ENCODE data around the gene ANKRD44. TPM values are rescaled to one million over a fixed set of nuclear protein-coding genes. Genes with fewer than 3 reads are reported as not detected.

Gene ANKRD44
- total and polyA plus RNA-seq, 2 experiments from 2014 or later = 2.9 to 4.9 TPM

- Histone ChIP-seq H3K27me3 (replicated peaks; ENCODE audit: insufficient read depth) (no peaks in the 10 kb centered on the region), H3F3A (ENCODE audit: insufficient read depth) (peaks cover 11% of the 10 kb centered on the region), H3K79me2 (ENCODE audit: insufficient read depth) (no peaks in the 10 kb centered on the region), H3K4me2 (ENCODE audit: unreplicated experiment) (no peak overlapping the region), H3K9me2 (ENCODE audit: insufficient read depth) (no peaks in the 10 kb centered on the region), H3K4me3 (no peak overlapping the region), H3K9me3 (ENCODE audit: low read depth) (no peaks in the 10 kb centered on the region), H4K20me1 (ENCODE audit: insufficient read depth) (no peaks in the 10 kb centered on the region), H2AFZ (no peak overlapping the region), H3K27ac (no peak overlapping the region), H3K9ac (no peak overlapping the region), H3K4me1 (ENCODE audit: insufficient read depth) (peaks cover 9% of the 10 kb centered on the region), H3K36me3 (ENCODE audit: low read depth) (no peaks in the 10 kb centered on the region)
- no peak for DNase-seq
- in situ Hi-C loops (cut with MboI) = no loop called here
- no peak for TF ChIP-seq EZH2 (IDR thresholded peaks at IDR 0.05; ENCODE audit: insufficient read depth, poor library complexity, severe bottlenecking)
- no peak for TF ChIP-seq EZH2phosphoT487 (IDR thresholded peaks at IDR 0.05; ENCODE audit: insufficient read depth, low read depth)
- WGBS, 2 experiments (ENCODE audit: low coverage in 1 of 2, low lambda C conversion rate in 2 of 2, missing lambda C conversion rate in 2 of 2) = 93 to 97% methylated on average over 4 of the region's 4 CpGs
These were observed 75.8 kb downstream of the ANKRD44 start for GRCh38 chr2:197234671-197235191.

- no peak overlapping the region for H3K4me2 ChIP-seq (ENCODE audit: unreplicated experiment)
- H2AFZ ChIP-seq = no peak overlapping the region
- no peaks in the 10 kb centered on the region for H3K9me2 ChIP-seq (ENCODE audit: insufficient read depth)
- H3K27me3 ChIP-seq (replicated peaks; ENCODE audit: insufficient read depth) = no peaks in the 10 kb centered on the region
- H3K36me3 ChIP-seq (ENCODE audit: low read depth) = no peaks in the 10 kb centered on the region
- TF ChIP-seq EZH2 (IDR thresholded peaks at IDR 0.05; ENCODE audit: insufficient read depth, poor library complexity, severe bottlenecking) = no peak
- TF ChIP-seq EZH2phosphoT487 (IDR thresholded peaks at IDR 0.05; ENCODE audit: insufficient read depth, low read depth) = no peak
- H3K4me3 ChIP-seq = no peak overlapping the region
- H3F3A ChIP-seq (ENCODE audit: insufficient read depth) = peaks cover 19% of the 10 kb centered on the region
- no peaks in the 10 kb centered on the region for H4K20me1 ChIP-seq (ENCODE audit: insufficient read depth)
- H3K9ac ChIP-seq = no peak overlapping the region
- no peak for DNase-seq
- peaks cover 12% of the 10 kb centered on the region for H3K4me1 ChIP-seq (ENCODE audit: insufficient read depth)
- in situ Hi-C loops (cut with MboI) = no loop called here
- H3K9me3 ChIP-seq (ENCODE audit: low read depth) = no peaks in the 10 kb centered on the region
- H3K79me2 ChIP-seq (ENCODE audit: insufficient read depth) = no peaks in the 10 kb centered on the region
- H3K27ac ChIP-seq = no peak overlapping the region
These were observed 77.1 kb downstream of the ANKRD44 start for GRCh38 chr2:197233473-197233872.

GRCh38 chr2:197232010-197232409 lies 78.6 kb downstream of the ANKRD44 start:
- in situ Hi-C loops (cut with MboI) = no loop called here
- H3K4me2 ChIP-seq (ENCODE audit: unreplicated experiment) = no peak overlapping the region
- no peak for TF ChIP-seq EZH2phosphoT487 (IDR thresholded peaks at IDR 0.05; ENCODE audit: insufficient read depth, low read depth)
- no peak for TF ChIP-seq EZH2 (IDR thresholded peaks at IDR 0.05; ENCODE audit: insufficient read depth, poor library complexity, severe bottlenecking)
- peaks cover 12% of the 10 kb centered on the region for H3K4me1 ChIP-seq (ENCODE audit: insufficient read depth)
- H3K27me3 ChIP-seq (replicated peaks; ENCODE audit: insufficient read depth) = no peaks in the 10 kb centered on the region
- H3F3A ChIP-seq (ENCODE audit: insufficient read depth) = peaks cover 19% of the 10 kb centered on the region
- H3K4me3 ChIP-seq = no peak overlapping the region
- WGBS, 2 experiments (ENCODE audit: low coverage in 1 of 2, low lambda C conversion rate in 2 of 2, missing lambda C conversion rate in 2 of 2) = 86 to 96% methylated on average over 2 of the region's 2 CpGs
- H3K9me2 ChIP-seq (ENCODE audit: insufficient read depth) = no peaks in the 10 kb centered on the region
- DNase-seq = no peak
- H3K36me3 ChIP-seq (ENCODE audit: low read depth) = no peaks in the 10 kb centered on the region
- no peak overlapping the region for H3K9ac ChIP-seq
- no peaks in the 10 kb centered on the region for H4K20me1 ChIP-seq (ENCODE audit: insufficient read depth)
- H2AFZ ChIP-seq = no peak overlapping the region
- H3K27ac ChIP-seq = no peak overlapping the region
- no peaks in the 10 kb centered on the region for H3K79me2 ChIP-seq (ENCODE audit: insufficient read depth)
- no peaks in the 10 kb centered on the region for H3K9me3 ChIP-seq (ENCODE audit: low read depth)

GRCh38 chr2:197229509-197230443 lies 80.8 kb downstream of the ANKRD44 start:
- WGBS, 2 experiments (ENCODE audit: low coverage in 1 of 2, low lambda C conversion rate in 2 of 2, missing lambda C conversion rate in 2 of 2) = 53 to 67% methylated on average over 4 of the region's 4 CpGs

More at GRCh38 chr2:197229509-197230443, 80.8 kb downstream of the ANKRD44 start:
- Histone ChIP-seq H3K4me1 (ENCODE audit: insufficient read depth) (peaks cover 12% of the 10 kb centered on the region), H4K20me1 (ENCODE audit: insufficient read depth) (no peaks in the 10 kb centered on the region), H3F3A (ENCODE audit: insufficient read depth) (peaks cover 19% of the 10 kb centered on the region), H3K9me2 (ENCODE audit: insufficient read depth) (no peaks in the 10 kb centered on the region), H3K9ac (no peak overlapping the region), H2AFZ (no peak overlapping the region), H3K9me3 (ENCODE audit: low read depth) (no peaks in the 10 kb centered on the region), H3K27me3 (replicated peaks; ENCODE audit: insufficient read depth) (no peaks in the 10 kb centered on the region), H3K36me3 (ENCODE audit: low read depth) (no peaks in the 10 kb centered on the region), H3K4me3 (no peak overlapping the region), H3K27ac (0 out of 2 replicates have a peak overlapping the region, but pooled peaks have one; percentile 23), H3K79me2 (ENCODE audit: insufficient read depth) (no peaks in the 10 kb centered on the region), H3K4me2 (ENCODE audit: unreplicated experiment) (peak overlapping the region; percentile 22)
- TF ChIP-seq EZH2phosphoT487 (IDR thresholded peaks at IDR 0.05; ENCODE audit: insufficient read depth, low read depth) = no peak
- TF ChIP-seq EZH2 (IDR thresholded peaks at IDR 0.05; ENCODE audit: insufficient read depth, poor library complexity, severe bottlenecking) = no peak
- peak; percentile 80 for DNase-seq
- in situ Hi-C loops (cut with MboI) = no loop called here
